WERI-Rb-1 (cell line): ENCODE results near the gene ARID3C.

Source experiments
- DNase-seq: peaks from one replicate; pipeline ENCODE4 v3.0.0-alpha.2; 2020
- H3K27ac ChIP-seq: fragments of 250-450 bp; sonication (Bioruptor Pico); 2 replicates; pipeline ENCODE4 v1.5.1; 2020; ENCODE audit warnings: mild to moderate bottlenecking, moderate library complexity
- H3K27me3 ChIP-seq: fragments of 250-450 bp; sonication (Bioruptor Pico); 2 replicates; pipeline ENCODE4 v1.5.1; 2021; ENCODE audit warnings: mild to moderate bottlenecking, low read depth, moderate library complexity; ENCODE audit not compliant: insufficient read depth, severe bottlenecking
- H3K36me3 ChIP-seq: fragments of 250-450 bp; sonication (Bioruptor Pico); 2 replicates; pipeline ENCODE4 v1.5.1; 2020; ENCODE audit warnings: mild to moderate bottlenecking, moderate library complexity
- H3K4me3 ChIP-seq: 2 replicates; pipeline ENCODE4 v1.5.1; 2011; ENCODE audit warnings: low read depth, mild to moderate bottlenecking, control low read depth, low read length
- H3K9me3 ChIP-seq: fragments of 250-450 bp; sonication (Bioruptor Pico); 2 replicates; pipeline ENCODE4 v1.5.1; 2021; ENCODE audit warnings: mild to moderate bottlenecking, moderate library complexity; ENCODE audit not compliant: severe bottlenecking
- TF ChIP-seq, protein P1 (sequence below): IDR thresholded peaks from 2 replicates; pipeline ENCODE4 v1.5.1; 2011; ENCODE audit warnings: low read depth, mild to moderate bottlenecking, control low read depth, inconsistent platforms, low read length

Gene ARID3C

DNA sequence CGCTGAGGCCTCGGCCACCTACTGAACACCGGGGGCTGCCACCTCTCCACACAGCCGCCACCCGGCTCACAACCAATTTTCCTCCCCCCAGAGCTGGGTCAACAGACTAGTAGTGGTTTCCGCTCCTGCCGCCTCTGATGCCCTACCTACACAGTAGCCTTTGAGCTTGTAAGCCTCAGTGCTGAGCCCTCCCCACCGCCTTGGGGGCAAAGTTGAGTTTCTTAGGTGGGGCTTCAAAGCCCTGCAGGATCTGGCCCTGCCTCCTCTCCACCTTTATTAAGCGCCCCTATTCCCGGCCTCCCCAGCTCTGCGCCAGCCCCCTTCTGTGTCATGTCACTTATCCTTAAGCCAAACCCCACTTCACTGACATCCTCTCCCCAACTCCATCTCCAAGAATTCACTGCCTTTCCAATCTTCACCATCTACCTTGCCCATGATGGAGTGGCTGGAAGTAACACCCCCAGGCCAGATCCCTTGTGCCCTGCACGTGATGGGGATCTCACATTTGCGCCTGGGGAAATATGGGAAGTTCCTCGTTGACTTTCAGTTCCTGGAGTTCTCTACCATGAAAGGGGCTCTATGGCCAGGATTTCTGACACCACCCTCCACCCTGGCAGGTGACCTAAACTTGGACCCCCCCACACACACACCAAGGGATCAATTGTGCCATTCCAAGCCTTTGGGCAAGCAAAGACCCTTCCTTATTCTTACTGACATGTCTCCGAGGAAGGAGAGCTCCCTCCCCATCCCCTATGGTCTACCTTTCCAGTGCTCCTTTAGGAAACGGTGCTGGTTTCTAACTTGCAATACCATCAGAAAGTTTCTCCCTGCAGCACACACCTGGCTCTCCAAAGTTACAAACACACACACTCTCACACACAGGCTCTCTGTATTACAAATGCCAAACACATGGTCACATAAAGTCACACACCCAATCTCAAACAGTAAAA is 36.7 kb downstream of the ARID3C start:
- TF ChIP-seq, protein P1, sequence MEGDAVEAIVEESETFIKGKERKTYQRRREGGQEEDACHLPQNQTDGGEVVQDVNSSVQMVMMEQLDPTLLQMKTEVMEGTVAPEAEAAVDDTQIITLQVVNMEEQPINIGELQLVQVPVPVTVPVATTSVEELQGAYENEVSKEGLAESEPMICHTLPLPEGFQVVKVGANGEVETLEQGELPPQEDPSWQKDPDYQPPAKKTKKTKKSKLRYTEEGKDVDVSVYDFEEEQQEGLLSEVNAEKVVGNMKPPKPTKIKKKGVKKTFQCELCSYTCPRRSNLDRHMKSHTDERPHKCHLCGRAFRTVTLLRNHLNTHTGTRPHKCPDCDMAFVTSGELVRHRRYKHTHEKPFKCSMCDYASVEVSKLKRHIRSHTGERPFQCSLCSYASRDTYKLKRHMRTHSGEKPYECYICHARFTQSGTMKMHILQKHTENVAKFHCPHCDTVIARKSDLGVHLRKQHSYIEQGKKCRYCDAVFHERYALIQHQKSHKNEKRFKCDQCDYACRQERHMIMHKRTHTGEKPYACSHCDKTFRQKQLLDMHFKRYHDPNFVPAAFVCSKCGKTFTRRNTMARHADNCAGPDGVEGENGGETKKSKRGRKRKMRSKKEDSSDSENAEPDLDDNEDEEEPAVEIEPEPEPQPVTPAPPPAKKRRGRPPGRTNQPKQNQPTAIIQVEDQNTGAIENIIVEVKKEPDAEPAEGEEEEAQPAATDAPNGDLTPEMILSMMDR: no peak
- DNase-seq: no peak
- Histone ChIP-seq H3K4me3 (no peak overlapping the region), H3K27ac (no peak overlapping the region), H3K27me3 (peaks cover 15% of the 10 kb centered on the region), H3K9me3 (no peaks in the 10 kb centered on the region), H3K36me3 (no peaks in the 10 kb centered on the region)

DNA sequence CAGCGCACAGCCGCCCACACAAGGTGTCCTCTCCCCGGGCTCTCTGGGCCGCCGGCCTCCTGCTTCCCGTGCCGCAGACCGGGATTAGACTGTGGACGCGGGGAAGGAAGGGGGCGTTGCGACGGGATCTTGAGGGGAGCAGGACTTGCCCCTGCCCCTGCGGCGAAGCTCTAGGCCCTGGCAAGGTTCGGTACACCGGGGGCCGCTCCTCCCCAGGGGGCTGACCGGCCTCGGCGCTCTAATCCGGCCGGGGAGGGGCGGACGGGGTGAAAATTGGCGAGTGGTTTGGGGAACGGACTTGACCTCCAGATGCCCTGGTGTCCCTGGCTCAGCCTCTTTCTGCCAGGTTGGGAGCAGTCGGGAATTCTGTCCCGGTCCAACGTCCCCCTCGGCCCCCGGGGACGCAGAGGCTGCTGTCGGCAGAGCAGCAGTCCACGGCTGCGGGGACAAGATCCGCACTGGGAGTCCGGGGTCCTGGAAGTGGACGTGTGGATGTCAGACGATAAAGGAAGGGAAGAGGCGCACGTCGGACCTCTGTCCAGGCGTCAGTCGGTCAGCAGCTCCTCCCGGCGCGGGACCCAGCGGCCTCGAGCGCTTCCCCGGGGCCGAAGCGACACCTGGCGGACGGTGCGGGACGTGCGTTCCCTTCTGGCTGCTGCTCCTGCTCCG is 37.5 kb downstream of the ARID3C start:
- TF ChIP-seq, protein P1: peak; percentile 97
- Histone ChIP-seq H3K27ac (no peak overlapping the region), H3K27me3 (peaks cover 15% of the 10 kb centered on the region), H3K9me3 (no peaks in the 10 kb centered on the region), H3K4me3 (peak overlapping the region; percentile 33), H3K36me3 (no peaks in the 10 kb centered on the region)
- peak; percentile 84 for DNase-seq

DNA sequence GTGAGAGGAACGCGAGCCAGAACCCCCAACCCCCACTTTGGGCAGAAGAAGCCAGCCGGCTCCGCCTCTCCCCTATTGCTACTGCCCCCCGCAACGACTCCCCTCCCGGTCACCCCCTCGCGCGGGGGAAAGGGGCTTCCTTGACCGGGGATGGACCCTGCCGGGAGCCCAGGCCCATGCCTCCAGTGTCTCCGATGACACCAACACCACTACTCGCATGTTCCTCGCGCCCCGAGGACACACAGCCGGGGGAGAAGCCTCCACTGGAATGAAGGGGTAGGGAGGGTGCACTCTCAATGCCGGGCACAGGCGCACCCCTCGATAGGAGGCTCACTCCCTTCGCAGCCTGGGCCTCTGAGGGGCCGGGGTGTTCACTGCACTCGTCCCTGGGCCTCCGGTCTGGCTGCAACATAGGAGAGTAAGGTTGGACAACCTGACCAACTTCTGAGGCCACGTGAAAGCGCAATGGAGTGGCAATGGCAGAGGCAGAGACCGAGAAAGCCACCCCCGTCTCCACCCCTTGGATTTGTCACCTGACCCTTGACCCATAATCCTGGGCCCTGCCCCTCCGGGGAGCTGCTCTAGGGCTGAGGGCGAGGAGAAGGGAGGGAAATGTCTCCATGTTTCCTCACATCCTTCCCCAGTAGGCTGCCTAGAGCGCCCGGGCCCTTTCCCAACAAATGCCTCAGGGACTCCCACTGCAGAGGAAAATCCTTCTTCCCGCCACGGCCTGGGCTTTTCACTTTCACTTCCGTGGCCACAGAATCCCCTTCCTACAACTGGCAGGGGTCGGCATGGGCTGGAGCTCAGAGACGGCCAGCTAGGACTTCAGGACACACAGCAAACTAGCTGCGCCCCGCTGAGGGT is 38.3 kb downstream of the ARID3C start:
- Histone ChIP-seq H3K27ac (peak overlapping the region; percentile 44; the same call in 1 of the 2 replicates), H3K36me3 (no peaks in the 10 kb centered on the region), H3K4me3 (peak overlapping the region; percentile 75), H3K27me3 (peaks cover 15% of the 10 kb centered on the region), H3K9me3 (no peaks in the 10 kb centered on the region)
- TF ChIP-seq, protein P1: no peak
- peak; percentile 48 for DNase-seq

GRCh38 chr9:34589636-34590380 is 39.1 kb downstream of the ARID3C start, which contains the start of gene CNTFR:
Gene CNTFR (minus strand): TSS chr9:34589724. CDS start chr9:34568981, 20,743 bp downstream.
- Histone ChIP-seq H3K27ac (peak within 1 kb of the TSS; percentile 44), H3K27me3 (peaks cover 15% of the 10 kb centered on the region), H3K9me3 (no peaks in the 10 kb centered on the region), H3K4me3 (peak within 1 kb of the TSS; percentile 75), H3K36me3 (no peaks in the 10 kb centered on the region)
- DNase-seq: peak; percentile 80
- TF ChIP-seq, protein P1: no peak
